MM.1S (cell line): ENCODE results near the gene CHTF18.

ENCODE experiments used
- DNase-seq: peaks from one replicate; pipeline ENCODE4 v3.0.0-alpha.2; 2015
- H2AFZ ChIP-seq: fragments of 300-600 bp; sonication (generic); 2 replicates; pipeline ENCODE4 v1.6.0; 2016; ENCODE audit warnings: antibody characterized with exemption, low read length
- H3F3A ChIP-seq: fragments of 300-600 bp; sonication (generic); 2 replicates; pipeline ENCODE4 v1.6.1; 2016; ENCODE audit warnings: mild to moderate bottlenecking, antibody characterized with exemption, low read length, moderate library complexity, mixed read lengths; ENCODE audit not compliant: insufficient read depth
- H3K27ac ChIP-seq: fragments of 300-600 bp; sonication (generic); 2 replicates; pipeline ENCODE4 v1.5.1; 2016; ENCODE audit warnings: mild to moderate bottlenecking, low read length
- H3K27me3 ChIP-seq: fragments of 300-600 bp; sonication (generic); replicated peaks from 2 replicates; pipeline ENCODE4 v1.6.0; 2016; ENCODE audit warnings: low read length; ENCODE audit not compliant: insufficient read depth
- H3K36me3 ChIP-seq: fragments of 300-600 bp; sonication (generic); replicated peaks from 2 replicates; pipeline ENCODE4 v1.6.1; 2016; ENCODE audit warnings: mild to moderate bottlenecking, low read length, mixed read lengths; ENCODE audit not compliant: insufficient read depth
- H3K4me1 ChIP-seq: fragments of 300-600 bp; sonication (generic); 2 replicates; pipeline ENCODE4 v1.6.1; 2016; ENCODE audit warnings: low read length, mixed read lengths
- H3K4me2 ChIP-seq: fragments of 300-600 bp; sonication (generic); 2 replicates; pipeline ENCODE4 v1.6.0; 2016; ENCODE audit warnings: low read depth, low read length
- H3K4me3 ChIP-seq: fragments of 300-600 bp; sonication (generic); 2 replicates; pipeline ENCODE4 v1.5.1; 2016; ENCODE audit warnings: low read length, mixed read lengths
- H3K79me2 ChIP-seq: fragments of 300-600 bp; sonication (generic); 2 replicates; pipeline ENCODE4 v1.6.1; 2016; ENCODE audit warnings: mixed run types, low read length, mixed read lengths
- H3K9ac ChIP-seq: fragments of 300-600 bp; sonication (generic); 2 replicates; pipeline ENCODE4 v1.6.1; 2016; ENCODE audit warnings: low read length, mixed read lengths
- H3K9me2 ChIP-seq: fragments of 300-600 bp; sonication (generic); replicated peaks from 2 replicates; pipeline ENCODE4 v1.6.1; 2016; ENCODE audit warnings: mild to moderate bottlenecking, low read length, mixed read lengths; ENCODE audit not compliant: insufficient read depth
- H3K9me3 ChIP-seq: fragments of 300-600 bp; sonication (generic); replicated peaks from 2 replicates; pipeline ENCODE4 v1.6.1; 2016; ENCODE audit warnings: mild to moderate bottlenecking, low read length, mixed read lengths; ENCODE audit not compliant: insufficient read depth
- H4K20me1 ChIP-seq: fragments of 300-600 bp; sonication (generic); 2 replicates; pipeline ENCODE4 v1.6.1; 2016; ENCODE audit warnings: mild to moderate bottlenecking, low read length, moderate library complexity, mixed read lengths; ENCODE audit not compliant: insufficient read depth
- CTCF ChIP-seq: fragments of 300-600 bp; sonication (generic); IDR thresholded peaks from 2 replicates; pipeline ENCODE4 v1.5.1; 2016; ENCODE audit warnings: antibody characterized with exemption, low read length, mixed read lengths
- EZH2 ChIP-seq: fragments of 300-600 bp; sonication (generic); optimal IDR thresholded peaks from 2 replicates; pipeline ENCODE3; 2017; ENCODE audit warnings: low read depth, mild to moderate bottlenecking, antibody characterized with exemption, low read length, mixed read lengths
- EZH2phosphoT487 ChIP-seq: fragments of 300-600 bp; sonication (generic); IDR thresholded peaks from 2 replicates; pipeline ENCODE4 v1.6.1; 2018; ENCODE audit warnings: antibody characterized with exemption, low read length

Gene CHTF18

GRCh38 chr16:767743-768235 lies 20.6 kb upstream of the CHTF18 start:
- DNase-seq, result no peak
- no peaks in the 10 kb centered on the region for H3K79me2 ChIP-seq
- no peak overlapping the region for H3K4me3 ChIP-seq
- H4K20me1 ChIP-seq, result no peaks in the 10 kb centered on the region
- H3F3A ChIP-seq, result no peaks in the 10 kb centered on the region
- H2AFZ ChIP-seq, result no peak overlapping the region
- no peaks in the 10 kb centered on the region for H3K4me1 ChIP-seq
- H3K9me2 ChIP-seq, result no peaks in the 10 kb centered on the region
- H3K27ac ChIP-seq, result no peak overlapping the region
- H3K4me2 ChIP-seq, result no peak overlapping the region
- no peaks in the 10 kb centered on the region for H3K9me3 ChIP-seq
- TF ChIP-seq EZH2, result no peak
- H3K36me3 ChIP-seq, result no peaks in the 10 kb centered on the region
- H3K9ac ChIP-seq, result no peak overlapping the region
- H3K27me3 ChIP-seq, result peaks cover 29% of the 10 kb centered on the region

- Histone ChIP-seq H3K9me3 (no peaks in the 10 kb centered on the region), H3K79me2 (no peaks in the 10 kb centered on the region), H3K4me2 (no peak overlapping the region), H3K9me2 (no peaks in the 10 kb centered on the region), H2AFZ (no peak overlapping the region), H3K4me3 (no peak overlapping the region), H3K36me3 (no peaks in the 10 kb centered on the region), H3K27ac (no peak overlapping the region), H3F3A (no peaks in the 10 kb centered on the region), H3K4me1 (no peaks in the 10 kb centered on the region), H3K27me3 (peaks cover 30% of the 10 kb centered on the region), H4K20me1 (no peaks in the 10 kb centered on the region), H3K9ac (no peak overlapping the region)
- no peak for DNase-seq
- TF ChIP-seq EZH2phosphoT487, result no peak
- TF ChIP-seq EZH2, result no peak
- TF ChIP-seq CTCF, result no peak
These were observed 20.0 kb upstream of the CHTF18 start for GRCh38 chr16:768428-768827.

GRCh38 chr16:769184-769784 lies 19.1 kb upstream of the CHTF18 start:
- Histone ChIP-seq H3K27me3 (peaks cover 38% of the 10 kb centered on the region), H3K79me2 (no peaks in the 10 kb centered on the region), H3K27ac (no peak overlapping the region), H3K9me2 (no peaks in the 10 kb centered on the region), H3K9me3 (no peaks in the 10 kb centered on the region), H3K4me2 (no peak overlapping the region), H2AFZ (no peak overlapping the region), H3K4me1 (no peaks in the 10 kb centered on the region), H3F3A (no peaks in the 10 kb centered on the region), H3K36me3 (no peaks in the 10 kb centered on the region), H3K9ac (no peak overlapping the region), H4K20me1 (no peaks in the 10 kb centered on the region), H3K4me3 (no peak overlapping the region)
- no peak for DNase-seq
- TF ChIP-seq CTCF (no peak), EZH2 (no peak), EZH2phosphoT487 (no peak)

GRCh38 chr16:769934-770333 lies 18.5 kb upstream of the CHTF18 start:
- DNase-seq, result no peak
- H3K36me3 ChIP-seq, result no peaks in the 10 kb centered on the region
- no peak overlapping the region for H2AFZ ChIP-seq
- no peak overlapping the region for H3K4me3 ChIP-seq
- peaks cover 45% of the 10 kb centered on the region for H3K27me3 ChIP-seq
- no peaks in the 10 kb centered on the region for H3F3A ChIP-seq
- H3K4me1 ChIP-seq, result no peaks in the 10 kb centered on the region
- no peaks in the 10 kb centered on the region for H4K20me1 ChIP-seq
- H3K4me2 ChIP-seq, result no peak overlapping the region
- H3K9ac ChIP-seq, result no peak overlapping the region
- H3K79me2 ChIP-seq, result no peaks in the 10 kb centered on the region
- no peak overlapping the region for H3K27ac ChIP-seq
- no peaks in the 10 kb centered on the region for H3K9me2 ChIP-seq
- TF ChIP-seq EZH2 (no peak), CTCF (no peak), EZH2phosphoT487 (no peak)
- no peaks in the 10 kb centered on the region for H3K9me3 ChIP-seq
